GM18508 (cell line): ENCODE results near the gene SLC2A5.
"Not testable (repeated sequence)": the region's sequence is repeated elsewhere in the genome, so short reads cannot be mapped to it uniquely, and the experiment has no call there.

ENCODE experiments used
- ATAC-seq: cut with Tn5 transposase; IDR thresholded peaks from one replicate; pipeline ENCODE4 v1.9.1; 2021; ENCODE audit warnings: moderate number of reproducible peaks; ENCODE audit not compliant: insufficient read depth, unreplicated experiment

The SLC2A5 gene

GRCh38 chr1:9039761-9040658, 29.4 kb downstream of the SLC2A5 start:
- no peak for ATAC-seq

GRCh38 chr1:9038881-9039760, 30.3 kb downstream of the SLC2A5 start:
- ATAC-seq: no peak

- no peak for ATAC-seq
Measured at GRCh38 chr1:9038338-9038650, 31.1 kb downstream of the SLC2A5 start.

- no peak for ATAC-seq
Measured at GRCh38 chr1:9037476-9038337, 31.7 kb downstream of the SLC2A5 start.

GRCh38 chr1:9035226-9035625, 34.2 kb downstream of the SLC2A5 start:
- ATAC-seq: no peak

GRCh38 chr1:9033363-9033762, 36.1 kb downstream of the SLC2A5 start:
- ATAC-seq: no peak

- no peak for ATAC-seq
Measured at GRCh38 chr1:9031484-9032259, 37.8 kb downstream of the SLC2A5 start.

GRCh38 chr1:9031077-9031476, 38.4 kb downstream of the SLC2A5 start:
- not testable (repeated sequence) for ATAC-seq

- ATAC-seq: no peak
Measured at GRCh38 chr1:9028921-9029705, 40.3 kb downstream of the SLC2A5 start.

- ATAC-seq: no peak
Measured at GRCh38 chr1:9027307-9027706, 42.1 kb downstream of the SLC2A5 start.

- no peak for ATAC-seq
Measured at GRCh38 chr1:9025449-9025848, 44.0 kb downstream of the SLC2A5 start.

GRCh38 chr1:9024837-9025236, 44.6 kb downstream of the SLC2A5 start:
- no peak for ATAC-seq

- no peak for ATAC-seq
Measured at GRCh38 chr1:9022773-9023172, 46.7 kb downstream of the SLC2A5 start.

GRCh38 chr1:9022026-9022738, 47.3 kb downstream of the SLC2A5 start:
- not testable (repeated sequence) for ATAC-seq

- no peak for ATAC-seq
Measured at GRCh38 chr1:9020305-9020704, 49.1 kb downstream of the SLC2A5 start.

- no peak for ATAC-seq
Measured at GRCh38 chr1:9019896-9020295, 49.5 kb downstream of the SLC2A5 start.

- no peak for ATAC-seq
Measured at GRCh38 chr1:9018333-9018732, 51.1 kb downstream of the SLC2A5 start.

- ATAC-seq: no peak
Measured at GRCh38 chr1:9016455-9016854, 53.0 kb downstream of the SLC2A5 start.
